HepG2 (cell line): ENCODE results near the gene ANKS4B. TPM values are rescaled to one million over a fixed set of nuclear protein-coding genes. Genes with fewer than 3 reads are reported as not detected.

ENCODE experiments used
- BCL6 ChIP-seq: IDR thresholded peaks from 2 replicates; pipeline ENCODE4 v1.6.1; 2016; ENCODE audit warnings: missing genetic modification reagents, missing compliant biosample characterization
- CBX2 ChIP-seq, 2 experiments: fragments of 200-600 bp in 1 of 2; sonication (generic); formaldehyde crosslinking in 1 of 2; IDR thresholded peaks; 2 replicates each; pipeline versions ENCODE4 v1.7.0 to v1.8.1; 2018 to 2022; ENCODE audit warnings: low read depth in 2 of 2, low read length in 1 of 2, mild to moderate bottlenecking in 1 of 2, missing genetic modification reagents in 1 of 2
- DMAP1 ChIP-seq: IDR thresholded peaks from 2 replicates; pipeline ENCODE4 v1.6.1; 2016
- FOXP1 ChIP-seq, 2 experiments: fragments of 450-650 bp in 1 of 2; IDR thresholded peaks; 2 replicates each; pipeline ENCODE4 v1.6.1; 2017 to 2018; ENCODE audit warnings: antibody characterized with exemption in 1 of 2
- GFI1 ChIP-seq: sonication (generic); formaldehyde crosslinking; IDR thresholded peaks from 2 replicates; pipeline ENCODE4 v1.5.0; 2020; ENCODE audit warnings: missing genetic modification reagents, mild to moderate bottlenecking, borderline replicate concordance
- HHEX ChIP-seq: IDR thresholded peaks from 2 replicates; pipeline ENCODE4 v1.6.1; 2016; ENCODE audit warnings: control low read depth
- HIC2 ChIP-seq: sonication (generic); formaldehyde crosslinking; IDR thresholded peaks from 2 replicates; pipeline ENCODE4 v1.9.0; 2022; ENCODE audit warnings: low read depth, missing genetic modification reagents
- KMT2B ChIP-seq: IDR thresholded peaks from 2 replicates; pipeline ENCODE4 v1.6.1; 2016; ENCODE audit warnings: missing genetic modification reagents, missing compliant biosample characterization
- NFIC ChIP-seq: IDR thresholded peaks from 2 replicates; pipeline ENCODE4 v1.6.1; 2012; ENCODE audit warnings: mild to moderate bottlenecking, low read length, inconsistent platforms
- POLR2AphosphoS2 ChIP-seq: IDR thresholded peaks from 2 replicates; pipeline ENCODE4 v1.6.1; 2011; ENCODE audit warnings: low read depth, low read length, improper control_type of control experiment
- REST ChIP-seq, 2 experiments: IDR thresholded peaks; 2 replicates each; pipeline ENCODE4 v1.6.1; 2011 to 2012; ENCODE audit warnings: low read length in 2 of 2, borderline replicate concordance in 1 of 2, low read depth in 1 of 2, mild to moderate bottlenecking in 1 of 2, moderate library complexity in 1 of 2
- ZBTB4 ChIP-seq: sonication (generic); formaldehyde crosslinking; IDR thresholded peaks from 2 replicates; pipeline ENCODE4 v1.4.0; 2020; ENCODE audit warnings: missing genetic modification reagents, mild to moderate bottlenecking, borderline replicate concordance
- ZBTB46 ChIP-seq: sonication (generic); formaldehyde crosslinking; IDR thresholded peaks from 2 replicates; pipeline ENCODE4 v1.4.0; 2020; ENCODE audit warnings: mild to moderate bottlenecking, missing genetic modification reagents, borderline replicate concordance
- ZFP36L2 ChIP-seq: sonication (generic); formaldehyde crosslinking; IDR thresholded peaks from 2 replicates; pipeline ENCODE4 v1.4.0; 2020; ENCODE audit warnings: missing genetic modification reagents
- ZNF205 ChIP-seq: IDR thresholded peaks from 2 replicates; pipeline ENCODE4 v1.6.1; 2018; ENCODE audit warnings: missing biosample characterization, missing genetic modification reagents
- ZNF282 ChIP-seq: fragments of 450-650 bp; IDR thresholded peaks from 2 replicates; pipeline ENCODE4 v1.6.1; 2018; ENCODE audit not compliant: partially characterized antibody
- ZNF839 ChIP-seq: sonication (generic); formaldehyde crosslinking; IDR thresholded peaks from 2 replicates; pipeline ENCODE4 v1.4.0; 2020; ENCODE audit warnings: missing genetic modification reagents, mild to moderate bottlenecking, borderline replicate concordance
- polyA plus RNA-seq, 8 experiments: library from polyadenylated mRNA; depleted of rRNA in 3 of 8; stranded (reverse) in 7 of 8; unstranded in 1 of 8; fragments of >200 nt; fragmentation: Illumina TruSeq in 4 of 8; extraction: Trizol in 4 of 8; gene quantifications; 2 replicates each; pipeline versions ENCODE4 v1.2.1 to v1.2.3, GENCODE V29; 2011 to 2016; ENCODE audit warnings: low read depth in 4 of 8, missing spikeins in 1 of 8, mixed read lengths in 1 of 8; ENCODE audit not compliant: insufficient read depth in 1 of 8
- total RNA-seq, 5 experiments: library from RNA; depleted of rRNA; stranded (reverse); fragments of >200 nt; fragmentation: Illumina TruSeq; extraction: Trizol; gene quantifications; 2 replicates each; pipeline ENCODE4 v1.2.3, GENCODE V29; 2016; ENCODE audit warnings: low read depth in 1 of 5

The ANKS4B gene
- total and polyA plus RNA-seq, 2 of the 13 experiments (the other 11 are each of a cell fraction or from before 2014, with no cell fraction given), result 6.5 to 30.0 TPM

GRCh38 chr16:21263640-21264570 lies 30.4 kb downstream of the ANKS4B start (continued):
- 0 out of 4 replicates have a peak, but pooled peaks of 1 of the 2 experiments have one; percentile 7 for TF ChIP-seq REST (IDR thresholded peaks at IDR 0.05; ENCODE audit: borderline replicate concordance in 1 of 2, low read depth in 1 of 2, low read length in 2 of 2)
- no peak for TF ChIP-seq KMT2B (CRISPR knock-in tag)
- TF ChIP-seq POLR2AphosphoS2, result no peak
- TF ChIP-seq HIC2 (CRISPR knock-in tag), result peak; percentile 62; the same call in 1 of the 2 replicates
- 0 out of 2 replicates have a peak, but pooled peaks have one; percentile 47 for TF ChIP-seq DMAP1 (CRISPR knock-in tag)
- TF ChIP-seq GFI1 (CRISPR knock-in tag), result peak; percentile 32; the same call in 1 of the 2 replicates
- no peak for TF ChIP-seq ZNF282
- TF ChIP-seq BCL6, result peak; percentile 51; the same call in 1 of the 2 replicates
- no peak for TF ChIP-seq CBX2 (IDR thresholded peaks at IDR 0.05; ENCODE audit: low read depth, low read length)
- TF ChIP-seq CBX2 (CRISPR knock-in tag; IDR thresholded peaks at IDR 0.05; ENCODE audit: low read depth), result peak; percentile 91; the same call in 1 of the 2 replicates
- TF ChIP-seq ZBTB46 (CRISPR knock-in tag), result no peak
- no peak for TF ChIP-seq ZNF839 (CRISPR knock-in tag)
- no peak for TF ChIP-seq ZFP36L2
- TF ChIP-seq ZNF205 (CRISPR knock-in tag), result no peak
- TF ChIP-seq FOXP1 (IDR thresholded peaks at IDR 0.05), result no peak
- peak; percentile 85 for TF ChIP-seq FOXP1 (CRISPR knock-in tag; IDR thresholded peaks at IDR 0.05)
- no peak for TF ChIP-seq NFIC
- 0 out of 2 replicates have a peak, but pooled peaks have one; percentile 17 for TF ChIP-seq HHEX (CRISPR knock-in tag)
- no peak for TF ChIP-seq ZBTB4 (CRISPR knock-in tag)
